ENCODE data around the gene OVAAL.

DNA sequence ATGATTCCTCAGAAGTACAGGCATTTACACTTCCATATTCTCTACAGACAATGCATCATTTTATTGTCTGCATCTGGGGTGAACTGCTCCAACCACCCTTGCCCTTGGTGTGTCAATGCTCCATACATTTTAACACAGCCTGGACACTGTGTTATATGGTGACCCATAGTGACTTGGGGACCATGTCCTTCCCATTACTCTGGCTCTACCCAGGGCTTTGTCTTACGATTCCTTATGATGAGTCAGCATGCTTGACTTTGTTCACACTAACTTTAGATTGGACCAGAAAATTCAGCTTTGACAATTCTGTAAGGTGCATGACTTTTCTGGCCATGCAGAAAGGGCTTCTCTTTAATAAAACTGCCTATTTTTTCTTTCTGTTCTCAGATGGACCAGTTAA lies 6.8 kb upstream of the OVAAL start:
- TF ChIP-seq, protein P1, sequence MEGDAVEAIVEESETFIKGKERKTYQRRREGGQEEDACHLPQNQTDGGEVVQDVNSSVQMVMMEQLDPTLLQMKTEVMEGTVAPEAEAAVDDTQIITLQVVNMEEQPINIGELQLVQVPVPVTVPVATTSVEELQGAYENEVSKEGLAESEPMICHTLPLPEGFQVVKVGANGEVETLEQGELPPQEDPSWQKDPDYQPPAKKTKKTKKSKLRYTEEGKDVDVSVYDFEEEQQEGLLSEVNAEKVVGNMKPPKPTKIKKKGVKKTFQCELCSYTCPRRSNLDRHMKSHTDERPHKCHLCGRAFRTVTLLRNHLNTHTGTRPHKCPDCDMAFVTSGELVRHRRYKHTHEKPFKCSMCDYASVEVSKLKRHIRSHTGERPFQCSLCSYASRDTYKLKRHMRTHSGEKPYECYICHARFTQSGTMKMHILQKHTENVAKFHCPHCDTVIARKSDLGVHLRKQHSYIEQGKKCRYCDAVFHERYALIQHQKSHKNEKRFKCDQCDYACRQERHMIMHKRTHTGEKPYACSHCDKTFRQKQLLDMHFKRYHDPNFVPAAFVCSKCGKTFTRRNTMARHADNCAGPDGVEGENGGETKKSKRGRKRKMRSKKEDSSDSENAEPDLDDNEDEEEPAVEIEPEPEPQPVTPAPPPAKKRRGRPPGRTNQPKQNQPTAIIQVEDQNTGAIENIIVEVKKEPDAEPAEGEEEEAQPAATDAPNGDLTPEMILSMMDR (IDR thresholded peaks at IDR 0.05; ENCODE audit: low read depth, low read length, poor library complexity, severe bottlenecking): no peak
- TF ChIP-seq EZH2phosphoT487 (IDR thresholded peaks at IDR 0.05; ENCODE audit: borderline replicate concordance, low read length): no peak

Data from DOHH2 (cell line).